Ishikawa (cell line): ENCODE measurements around the gene CLCN1.
A peak's percentile ranks its signal among the peaks of the same experiment; 100 is the strongest.

ENCODE experiments used
- CEBPB ChIP-seq: IDR thresholded peaks from 2 replicates; pipeline ENCODE4 v1.6.1; 2012
- CREB1 ChIP-seq: IDR thresholded peaks from 2 replicates; pipeline ENCODE4 v1.6.1; 2012; ENCODE audit warnings: low read depth
- EGR1 ChIP-seq: IDR thresholded peaks from 2 replicates; pipeline ENCODE4 v1.6.1; 2012
- EP300 ChIP-seq: IDR thresholded peaks from 2 replicates; pipeline ENCODE4 v1.6.1; 2012; ENCODE audit warnings: borderline replicate concordance
- FOXM1 ChIP-seq: IDR thresholded peaks from 2 replicates; pipeline ENCODE4 v1.6.1; 2012; ENCODE audit warnings: low read depth, borderline replicate concordance
- MAX ChIP-seq: IDR thresholded peaks from 2 replicates; pipeline ENCODE4 v1.6.1; 2012
- NFIC ChIP-seq: IDR thresholded peaks from 2 replicates; pipeline ENCODE4 v1.6.1; 2012
- RAD21 ChIP-seq: IDR thresholded peaks from 2 replicates; pipeline ENCODE4 v1.6.1; 2012; ENCODE audit warnings: low read depth
- REST ChIP-seq: IDR thresholded peaks from 2 replicates; pipeline ENCODE4 v1.6.1; 2012; ENCODE audit warnings: low read depth, mild to moderate bottlenecking
- TAF1 ChIP-seq: IDR thresholded peaks from 2 replicates; pipeline ENCODE4 v1.6.1; 2012; ENCODE audit warnings: low read depth, mild to moderate bottlenecking
- TCF12 ChIP-seq: IDR thresholded peaks from 2 replicates; pipeline ENCODE4 v1.6.1; 2012; ENCODE audit warnings: low read depth
- TEAD4 ChIP-seq: IDR thresholded peaks from 2 replicates; pipeline ENCODE4 v1.6.1; 2012
- USF1 ChIP-seq: IDR thresholded peaks from 2 replicates; pipeline ENCODE4 v1.6.1; 2012
- YY1 ChIP-seq: IDR thresholded peaks from 2 replicates; pipeline ENCODE4 v1.6.1; 2012; ENCODE audit warnings: low read depth
- ZBTB7A ChIP-seq: IDR thresholded peaks from 2 replicates; pipeline ENCODE4 v1.6.1; 2012; ENCODE audit warnings: low read depth

CLCN1 gene

GRCh38 chr7:143376396-143376795, 60.5 kb downstream of the CLCN1 start:
- TF ChIP-seq ZBTB7A = no peak
- no peak for TF ChIP-seq EP300
- no peak for TF ChIP-seq EGR1
- no peak for TF ChIP-seq RAD21
- no peak for TF ChIP-seq CEBPB

- no peak for TF ChIP-seq FOXM1
- TF ChIP-seq NFIC = no peak
Measured at GRCh38 chr7:143379611-143380259, 63.8 kb downstream of the CLCN1 start.

- TF ChIP-seq EP300 (no peak), RAD21 (peak; percentile 20; the same call in 1 of the 2 replicates), ZBTB7A (peak; percentile 67; the same call in 1 of the 2 replicates), CREB1 (no peak), YY1 (no peak), EGR1 (no peak), FOXM1 (no peak)
Measured at GRCh38 chr7:143380260-143380645, 64.3 kb downstream of the CLCN1 start.

GRCh38 chr7:143380646-143381426, 64.9 kb downstream of the CLCN1 start, which contains the start of gene ZYX:
Gene ZYX, plus strand, starts transcription at chr7:143381345. Its CDS starts 227 bp downstream, at chr7:143381572.
- no peak for TF ChIP-seq CEBPB
- no peak for TF ChIP-seq RAD21
- TF ChIP-seq TCF12 = no peak; the same call in 1 of the 2 replicates
- TF ChIP-seq NFIC = no peak
- TF ChIP-seq EP300 = no peak
- TF ChIP-seq ZBTB7A = peak; percentile 69; the same call in 1 of the 2 replicates
- TF ChIP-seq EGR1 = peak; percentile 59; the same call in 1 of the 2 replicates
- TF ChIP-seq MAX = peak; percentile 39; the same call in 1 of the 2 replicates
- no peak; the same call in none of the 2 replicates for TF ChIP-seq TAF1
- TF ChIP-seq REST = no peak
- TF ChIP-seq USF1 = no peak
- TF ChIP-seq CREB1 = peak; percentile 29; the same call in 1 of the 2 replicates
- TF ChIP-seq YY1 = peak; percentile 9; the same call in 1 of the 2 replicates
- TF ChIP-seq FOXM1 = no peak
- TF ChIP-seq TEAD4 = no peak

- no peak for TF ChIP-seq FOXM1
- TF ChIP-seq USF1 = 0 out of 2 replicates have a peak, but pooled peaks have one; percentile 18
- TF ChIP-seq RAD21 = no peak
- no peak for TF ChIP-seq CEBPB
- no peak for TF ChIP-seq EP300
- no peak for TF ChIP-seq REST
- TF ChIP-seq MAX = peak; percentile 39; the same call in 1 of the 2 replicates
- TF ChIP-seq TAF1 = no peak
- no peak for TF ChIP-seq EGR1
- 0 out of 2 replicates have a peak, but pooled peaks have one; percentile 16 for TF ChIP-seq TCF12
- no peak for TF ChIP-seq YY1
- TF ChIP-seq CREB1 = no peak
- peak; percentile 91 for TF ChIP-seq NFIC
- TF ChIP-seq ZBTB7A = 0 out of 2 replicates have a peak, but pooled peaks have one; percentile 16
- TF ChIP-seq TEAD4 = 0 out of 2 replicates have a peak, but pooled peaks have one; percentile 4
Measured at GRCh38 chr7:143381427-143382125, 65.7 kb downstream of the CLCN1 start.
